Measurements from ENCODE around the gene HPCAL4.

GRCh38 chr1:39700348-39700747 lies 9.1 kb upstream of the HPCAL4 start:
- no peak for TF ChIP-seq CTCF (IDR thresholded peaks at IDR 0.05)
- TF ChIP-seq POLR2AphosphoS5 (IDR thresholded peaks at IDR 0.05) = no peak
- TF ChIP-seq POLR2A (IDR thresholded peaks at IDR 0.05) = no peak
